SK-N-SH treated with all-trans-retinoic acid at 6 μM for 48 hours (cell line): ENCODE results near the gene SCNN1B.

ENCODE experiments used
- ATAC-seq: fragments of 200-7000 bp; cut with Tn5 transposase; 3 replicates; pipeline ENCODE4 v1.9.1; 2020; ENCODE audit warnings: mild to moderate bottlenecking, moderate library complexity
- ARNTL ChIP-seq: fragments of 450-650 bp; formaldehyde crosslinking; IDR thresholded peaks from 2 replicates; pipeline ENCODE4 v1.5.0; 2020; ENCODE audit warnings: low read depth, mild to moderate bottlenecking, moderate library complexity, borderline replicate concordance
- BACH2 ChIP-seq: fragments of 250-450 bp; sonication (Bioruptor Pico); IDR thresholded peaks from 2 replicates; pipeline ENCODE4 v1.9.0; 2021; ENCODE audit warnings: mild to moderate bottlenecking, borderline replicate concordance
- CREB5 ChIP-seq: fragments of 250-450 bp; sonication (Bioruptor Pico); IDR thresholded peaks from 2 replicates; pipeline ENCODE4 v1.5.1; 2020; ENCODE audit warnings: low read depth, mild to moderate bottlenecking, moderate library complexity
- CSDC2 ChIP-seq: fragments of 250-450 bp; sonication (Bioruptor Pico); IDR thresholded peaks from 2 replicates; pipeline ENCODE4 v1.5.0; 2020; ENCODE audit warnings: mild to moderate bottlenecking, moderate library complexity
- GLIS3 ChIP-seq: fragments of 250-450 bp; sonication (Bioruptor Pico); IDR thresholded peaks from 2 replicates; pipeline ENCODE4 v1.5.0; 2020; ENCODE audit warnings: mild to moderate bottlenecking, moderate library complexity
- ISL1 ChIP-seq: fragments of 250-450 bp; sonication (Bioruptor Pico); IDR thresholded peaks from 2 replicates; pipeline ENCODE4 v2.1.2; 2022; ENCODE audit warnings: mild to moderate bottlenecking, moderate library complexity
- OSR1 ChIP-seq: fragments of 250-450 bp; sonication (Bioruptor Pico); IDR thresholded peaks from 2 replicates; pipeline ENCODE4 v1.8.0; 2022; ENCODE audit warnings: moderate library complexity, mild to moderate bottlenecking, inconsistent platforms
- PATZ1 ChIP-seq: fragments of 250-450 bp; sonication (Bioruptor Pico); IDR thresholded peaks from 2 replicates; pipeline ENCODE4 v1.8.0; 2020; ENCODE audit warnings: mild to moderate bottlenecking, moderate library complexity, borderline replicate concordance
- PPARA ChIP-seq: fragments of 250-450 bp; sonication (Bioruptor Pico); IDR thresholded peaks from 2 replicates; pipeline ENCODE4 v1.5.0; 2020; ENCODE audit warnings: mild to moderate bottlenecking, borderline replicate concordance
- RARB ChIP-seq: fragments of 250-450 bp; sonication (Bioruptor Pico); IDR thresholded peaks from 2 replicates; pipeline ENCODE4 v1.8.0; 2021; ENCODE audit warnings: mild to moderate bottlenecking, moderate library complexity
- SNAI2 ChIP-seq: fragments of 250-450 bp; sonication (Bioruptor Pico); IDR thresholded peaks from 2 replicates; pipeline ENCODE4 v1.5.0; 2020; ENCODE audit warnings: mild to moderate bottlenecking, moderate library complexity
- TOX ChIP-seq: fragments of 250-450 bp; sonication (Bioruptor Pico); IDR thresholded peaks from 2 replicates; pipeline ENCODE4 v1.8.0; 2021; ENCODE audit warnings: mild to moderate bottlenecking, moderate library complexity, borderline replicate concordance
- TSHZ2 ChIP-seq: fragments of 250-450 bp; sonication (Bioruptor Pico); IDR thresholded peaks from 2 replicates; pipeline ENCODE4 v1.5.0; 2020; ENCODE audit warnings: mild to moderate bottlenecking, moderate library complexity
- ZC3H10 ChIP-seq: fragments of 250-450 bp; sonication (Bioruptor Pico); IDR thresholded peaks from 2 replicates; pipeline ENCODE4 v1.5.1; 2021; ENCODE audit warnings: mild to moderate bottlenecking, moderate library complexity
- ZFP3 ChIP-seq: fragments of 250-450 bp; sonication (Bioruptor Pico); IDR thresholded peaks from 2 replicates; pipeline ENCODE4 v1.5.0; 2020; ENCODE audit warnings: mild to moderate bottlenecking, moderate library complexity
- ZFP30 ChIP-seq: fragments of 450-650 bp; formaldehyde crosslinking; IDR thresholded peaks from 2 replicates; pipeline ENCODE4 v1.5.0; 2022; ENCODE audit warnings: mild to moderate bottlenecking, moderate library complexity
- ZNF70 ChIP-seq: fragments of 450-650 bp; formaldehyde crosslinking; IDR thresholded peaks from 2 replicates; pipeline ENCODE4 v1.5.0; 2020; ENCODE audit warnings: mild to moderate bottlenecking, moderate library complexity
- ZNF8 ChIP-seq: fragments of 450-650 bp; formaldehyde crosslinking; IDR thresholded peaks from 2 replicates; pipeline ENCODE4 v1.5.0; 2020; ENCODE audit warnings: mild to moderate bottlenecking, moderate library complexity

SCNN1B gene

GRCh38 chr16:23288726-23289512 lies 13.2 kb upstream of the SCNN1B start:
- no peak for ATAC-seq

GRCh38 chr16:23290189-23291062 lies 11.7 kb upstream of the SCNN1B start:
- no peak for ATAC-seq
- no peak for TF ChIP-seq PATZ1 (CRISPR knock-in tag)
- no peak for TF ChIP-seq ZNF70
- no peak for TF ChIP-seq BACH2 (CRISPR knock-in tag)
- TF ChIP-seq ZNF8, result no peak
- TF ChIP-seq TOX (CRISPR knock-in tag), result no peak
- no peak for TF ChIP-seq TSHZ2 (CRISPR knock-in tag)
- TF ChIP-seq SNAI2 (CRISPR knock-in tag), result no peak
- TF ChIP-seq ZFP3 (CRISPR knock-in tag), result no peak

More at GRCh38 chr16:23288726-23289512, 13.2 kb upstream of the SCNN1B start:
- TF ChIP-seq ZC3H10 (CRISPR knock-in tag), result no peak
- no peak for TF ChIP-seq OSR1 (CRISPR knock-in tag)
- no peak for TF ChIP-seq PPARA (CRISPR knock-in tag)
- TF ChIP-seq TOX (CRISPR knock-in tag), result no peak
- TF ChIP-seq ISL1, result no peak
- TF ChIP-seq ZNF70, result no peak
- no peak for TF ChIP-seq CREB5 (CRISPR knock-in tag)
- TF ChIP-seq PATZ1 (CRISPR knock-in tag), result no peak
- no peak for TF ChIP-seq GLIS3 (CRISPR knock-in tag)
- TF ChIP-seq ARNTL (CRISPR knock-in tag), result no peak
- no peak for TF ChIP-seq ZFP30 (CRISPR knock-in tag)
- no peak for TF ChIP-seq CSDC2 (CRISPR knock-in tag)

- ATAC-seq, result no peak
- no peak for TF ChIP-seq RARB
- TF ChIP-seq BACH2 (CRISPR knock-in tag), result no peak
Measured at GRCh38 chr16:23293016-23293415, 9.1 kb upstream of the SCNN1B start.

- ATAC-seq, result no peak
- TF ChIP-seq CREB5 (CRISPR knock-in tag), result no peak
Measured at GRCh38 chr16:23294260-23294659, 7.8 kb upstream of the SCNN1B start.
